IPS DF 6.9 (cell line): ENCODE measurements around the gene LIN28B.
"Not testable (repeated sequence)": the region's sequence is repeated elsewhere in the genome, so short reads cannot be mapped to it uniquely, and the experiment has no call there.

Experiments
- DNase-seq: peaks from one replicate; pipeline ENCODE4 v3.0.0-alpha.2; 2013; ENCODE audit warnings: low read depth, low spot score
- H3K27ac ChIP-seq: one replicate; pipeline ENCODE4 v1.5.1; 2013; ENCODE audit warnings: low read length, control low read depth
- H3K27me3 ChIP-seq: 2 replicates; pipeline ENCODE4 v1.6.1; 2013; ENCODE audit warnings: mild to moderate bottlenecking, low read length; ENCODE audit not compliant: control insufficient read depth, insufficient read depth
- H3K36me3 ChIP-seq: 2 replicates; pipeline ENCODE4 v1.6.1; 2013; ENCODE audit warnings: low read length; ENCODE audit not compliant: control insufficient read depth, insufficient read depth
- H3K4me1 ChIP-seq: 2 replicates; pipeline ENCODE4 v1.6.1; 2013; ENCODE audit warnings: low read length; ENCODE audit not compliant: control insufficient read depth, insufficient read depth
- H3K4me3 ChIP-seq: 2 replicates; pipeline ENCODE4 v1.5.1; 2013; ENCODE audit warnings: mild to moderate bottlenecking, low read length
- H3K9me3 ChIP-seq: 2 replicates; pipeline ENCODE4 v1.6.1; 2013; ENCODE audit warnings: low read length, inconsistent platforms; ENCODE audit not compliant: control insufficient read depth, insufficient read depth
- WGBS: extraction: QIAGEN DNeasy Blood & Tissue Kit; methylation state at CpG from one replicate; pipeline ENCODE4 v1.1.7; 2013; ENCODE audit warnings: mixed read lengths, missing lambda C conversion rate; ENCODE audit not compliant: insufficient read length, insufficient coverage; 5-methylcytosine and 5-hydroxymethylcytosine counted together

Gene LIN28B

DNA sequence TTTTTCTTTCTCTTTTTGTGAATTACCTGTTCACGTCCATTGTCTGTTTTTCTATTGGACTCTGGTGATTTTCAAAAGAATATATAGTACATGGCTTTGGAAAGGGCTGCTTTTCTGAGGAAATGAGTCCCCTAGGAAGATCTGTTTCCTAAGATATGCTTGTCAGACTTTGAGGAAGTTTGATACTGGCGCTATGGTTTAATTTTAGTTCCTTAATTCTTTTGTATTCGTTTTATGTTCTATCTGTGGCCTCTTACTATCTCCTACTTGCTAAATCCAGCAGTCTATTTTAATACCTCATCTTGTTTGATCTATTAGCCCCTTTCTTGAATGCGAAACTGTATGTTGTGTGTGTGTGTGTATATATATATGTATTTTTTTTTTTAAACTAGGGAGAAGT, 101.9 kb downstream of the LIN28B start:
- Histone ChIP-seq H3K4me3 (no peak overlapping the region), H3K9me3 (no peaks in the 10 kb centered on the region), H3K27me3 (no peaks in the 10 kb centered on the region), H3K27ac (no peak overlapping the region), H3K36me3 (no peaks in the 10 kb centered on the region), H3K4me1 (peaks cover 3% of the 10 kb centered on the region; the same call in 1 of the 2 replicates)
- no CpG with 5 or more reads among the region's 4 CpGs for WGBS
- DNase-seq, result no peak

- no CpG with 5 or more reads among the region's 3 CpGs for WGBS
- no peak overlapping the region for H3K4me3 ChIP-seq
- no peaks in the 10 kb centered on the region for H3K4me1 ChIP-seq
- no peak for DNase-seq
- no peaks in the 10 kb centered on the region for H3K9me3 ChIP-seq
- H3K27me3 ChIP-seq, result no peaks in the 10 kb centered on the region
- no peak overlapping the region for H3K27ac ChIP-seq
- H3K36me3 ChIP-seq, result no peaks in the 10 kb centered on the region
Measured at GRCh38 chr6:105066233-105066632, 109.3 kb downstream of the LIN28B start.

DNA sequence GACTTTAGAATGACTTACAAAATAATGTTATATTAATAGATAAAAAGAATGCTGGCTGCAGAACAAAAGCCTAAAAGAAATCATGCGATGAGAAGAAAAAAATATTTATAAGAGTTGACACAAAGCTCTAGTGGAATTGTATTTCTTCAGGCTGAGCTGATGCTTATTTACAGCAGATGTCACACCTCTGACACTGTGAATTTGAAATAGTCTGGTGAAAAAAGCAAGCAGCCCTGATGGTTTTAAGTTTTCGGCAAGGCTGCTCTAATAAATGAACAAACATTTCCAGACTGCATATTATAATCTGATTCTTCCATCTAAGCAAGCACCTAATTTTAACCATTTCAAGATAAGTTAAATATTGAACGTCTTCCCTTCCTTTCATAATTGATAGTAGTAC, 109.9 kb downstream of the LIN28B start:
- DNase-seq, result no peak
- Histone ChIP-seq H3K27me3 (no peaks in the 10 kb centered on the region), H3K9me3 (no peaks in the 10 kb centered on the region), H3K4me3 (no peak overlapping the region), H3K4me1 (no peaks in the 10 kb centered on the region), H3K27ac (no peak overlapping the region), H3K36me3 (no peaks in the 10 kb centered on the region)
- no CpG with 5 or more reads among the region's 3 CpGs for WGBS

DNA sequence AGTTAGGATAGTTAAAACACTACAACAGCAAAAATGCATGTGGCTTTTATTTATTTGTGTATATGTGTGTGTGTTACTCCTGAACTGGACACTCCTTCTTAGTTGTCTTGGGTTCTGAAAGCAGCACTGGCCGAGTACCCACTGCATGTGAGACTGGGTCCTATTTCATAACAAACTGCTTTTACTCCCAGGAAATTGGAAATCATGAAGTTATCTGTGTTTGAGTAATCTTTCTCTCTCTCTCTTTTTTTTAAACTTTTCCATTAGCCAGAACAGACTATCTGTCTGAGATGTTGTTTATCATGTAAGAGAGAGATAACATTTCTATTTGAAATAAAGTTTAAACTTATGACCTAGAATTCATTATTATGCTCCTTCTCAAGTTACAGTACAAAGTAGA, 110.4 kb downstream of the LIN28B start:
- WGBS, result no CpG with 5 or more reads among the region's 1 CpG
- H3K4me1 ChIP-seq, result no peaks in the 10 kb centered on the region
- no peaks in the 10 kb centered on the region for H3K27me3 ChIP-seq
- no peak overlapping the region for H3K4me3 ChIP-seq
- no peak for DNase-seq
- H3K9me3 ChIP-seq, result no peaks in the 10 kb centered on the region
- no peak overlapping the region for H3K27ac ChIP-seq
- no peaks in the 10 kb centered on the region for H3K36me3 ChIP-seq

- DNase-seq, result no peak
- Histone ChIP-seq H3K4me1 (no peaks in the 10 kb centered on the region; the same call in 1 of the 2 replicates), H3K27me3 (no peaks in the 10 kb centered on the region), H3K9me3 (no peaks in the 10 kb centered on the region), H3K27ac (no peak overlapping the region), H3K4me3 (no peak overlapping the region), H3K36me3 (no peaks in the 10 kb centered on the region)
- no CpG with 5 or more reads among the region's 2 CpGs for WGBS
Measured at GRCh38 chr6:105068407-105068806, 111.5 kb downstream of the LIN28B start.

- no peak for DNase-seq
- no peaks in the 10 kb centered on the region; the same call in 1 of the 2 replicates for H3K4me1 ChIP-seq
Measured at GRCh38 chr6:105069821-105070445, 113.0 kb downstream of the LIN28B start.

DNA sequence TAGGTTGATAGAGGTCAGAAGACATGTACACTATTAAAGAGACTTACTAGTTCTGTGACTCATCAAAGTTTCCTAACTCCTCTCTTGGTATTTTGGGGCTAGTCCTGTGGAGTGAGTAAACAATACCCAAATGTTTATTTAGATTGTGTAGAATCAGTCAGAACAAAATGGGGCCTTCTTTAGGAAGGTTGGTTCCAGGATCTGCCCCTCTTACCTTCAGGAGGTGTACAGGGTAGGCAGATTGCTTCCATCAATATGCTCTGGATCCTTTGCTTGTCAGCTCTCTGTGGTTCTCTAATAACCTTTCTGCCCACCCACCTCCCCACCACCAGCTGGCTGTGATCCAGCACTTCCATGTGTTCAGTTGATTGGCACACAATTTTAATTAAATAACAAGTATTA, 115.9 kb downstream of the LIN28B start:
- Histone ChIP-seq H3K36me3 (no peaks in the 10 kb centered on the region), H3K27me3 (no peaks in the 10 kb centered on the region), H3K9me3 (no peaks in the 10 kb centered on the region), H3K4me3 (no peak overlapping the region), H3K27ac (no peak overlapping the region), H3K4me1 (no peaks in the 10 kb centered on the region; the same call in 1 of the 2 replicates)
- no peak for DNase-seq

More at GRCh38 chr6:105069821-105070445, 113.0 kb downstream of the LIN28B start:
- WGBS, result no CpG with 5 or more reads among the region's 1 CpG
- no peaks in the 10 kb centered on the region for H3K9me3 ChIP-seq
- H3K4me3 ChIP-seq, result no peak overlapping the region
- H3K27ac ChIP-seq, result no peak overlapping the region
- H3K36me3 ChIP-seq, result no peaks in the 10 kb centered on the region
- no peaks in the 10 kb centered on the region for H3K27me3 ChIP-seq

DNA sequence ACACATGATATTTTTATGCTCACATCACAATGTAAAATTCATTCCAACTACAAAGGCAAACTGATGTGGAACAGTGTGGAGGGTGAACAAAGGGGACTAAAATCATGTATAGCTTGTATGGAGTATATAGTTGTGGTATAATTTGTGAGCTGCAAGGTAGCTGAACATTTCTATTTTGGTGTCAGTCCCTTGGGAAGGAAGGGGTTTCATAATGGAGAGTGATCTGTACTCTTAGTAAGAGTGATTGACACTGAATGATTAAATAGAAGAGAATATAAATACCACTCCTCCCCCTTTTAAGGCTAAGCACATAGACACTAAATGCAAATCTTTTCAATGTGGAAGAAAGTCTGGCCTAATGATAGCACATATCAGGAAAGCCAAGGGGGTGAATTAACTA, 118.3 kb downstream of the LIN28B start:
- Histone ChIP-seq H3K9me3 (no peaks in the 10 kb centered on the region), H3K36me3 (peaks cover 7% of the 10 kb centered on the region; the same call in 1 of the 2 replicates), H3K27me3 (no peaks in the 10 kb centered on the region), H3K4me1 (no peaks in the 10 kb centered on the region; the same call in 1 of the 2 replicates), H3K4me3 (no peak overlapping the region), H3K27ac (no peak overlapping the region)
- no peak for DNase-seq

DNA sequence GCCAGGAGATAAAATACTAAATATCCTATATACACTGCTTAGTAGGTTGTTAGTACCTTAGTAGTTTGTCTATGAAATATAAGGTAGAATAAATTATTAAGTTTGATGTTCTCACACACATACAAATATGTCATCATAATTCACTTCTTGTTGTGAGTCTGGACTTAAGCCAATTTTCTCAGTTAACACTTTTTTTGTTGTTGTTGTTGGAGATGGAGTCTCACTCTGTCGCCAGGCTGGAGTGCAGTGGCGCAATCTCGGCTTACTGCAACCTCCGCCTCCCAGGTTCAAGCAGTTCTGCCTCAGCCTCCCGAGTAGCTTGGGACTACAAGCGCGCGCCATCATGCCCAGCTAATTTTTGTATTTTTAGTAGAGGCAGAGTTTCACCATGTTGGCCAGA, 119.5 kb downstream of the LIN28B start:
- not testable (repeated sequence) for H3K4me3 ChIP-seq, H3K36me3 ChIP-seq, H3K9me3 ChIP-seq, H3K27me3 ChIP-seq, H3K27ac ChIP-seq, H3K4me1 ChIP-seq, DNase-seq
- no CpG with 5 or more reads among the region's 8 CpGs for WGBS

DNA sequence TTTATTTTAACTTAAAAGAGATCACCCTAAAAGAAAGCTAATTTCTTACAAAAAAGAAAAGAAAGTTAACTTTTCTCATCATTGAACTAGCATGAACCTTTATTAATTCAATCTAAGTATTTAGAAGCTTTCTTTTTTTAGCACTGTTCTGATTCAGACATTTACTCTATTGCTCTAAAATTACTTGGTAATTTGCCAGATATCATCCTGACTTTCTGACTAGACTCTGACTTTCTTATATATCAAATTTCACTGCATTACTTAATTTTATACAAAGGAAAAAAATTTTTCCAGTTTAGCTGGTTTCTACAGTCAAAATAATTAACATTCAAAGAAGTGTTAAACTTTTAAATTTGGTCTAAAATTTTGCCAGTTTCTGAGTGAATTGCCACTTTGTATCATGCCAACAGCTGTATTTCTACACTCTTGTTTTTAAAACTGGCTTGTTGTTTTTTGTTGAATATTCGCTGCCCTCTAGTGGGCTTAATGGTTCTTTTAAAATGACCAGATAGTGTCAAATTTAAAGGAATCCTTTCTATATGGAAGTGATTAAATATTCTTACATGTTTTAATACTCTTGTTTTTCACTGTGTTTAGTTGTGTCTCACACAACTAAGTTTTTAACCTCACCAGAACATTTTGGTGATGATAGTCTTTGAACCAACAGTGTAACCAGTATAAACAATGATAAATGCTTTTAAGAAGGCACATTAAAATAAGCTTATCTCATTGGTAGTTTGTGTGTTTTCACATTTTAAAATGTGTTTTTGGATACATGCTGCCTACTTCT, 120.9 kb downstream of the LIN28B start:
- WGBS, result no CpG with 5 or more reads among the region's 1 CpG
- H3K36me3 ChIP-seq, result peaks cover 8% of the 10 kb centered on the region; the same call in 1 of the 2 replicates
- no peaks in the 10 kb centered on the region; the same call in 1 of the 2 replicates for H3K4me1 ChIP-seq
- no peak overlapping the region for H3K4me3 ChIP-seq
- no peak overlapping the region for H3K27ac ChIP-seq
- H3K9me3 ChIP-seq, result no peaks in the 10 kb centered on the region
- no peak for DNase-seq
- H3K27me3 ChIP-seq, result no peaks in the 10 kb centered on the region

GRCh38 chr6:105078386-105078708, 121.4 kb downstream of the LIN28B start:
- Histone ChIP-seq H3K36me3 (peaks cover 8% of the 10 kb centered on the region; the same call in 1 of the 2 replicates), H3K4me1 (no peaks in the 10 kb centered on the region), H3K9me3 (no peaks in the 10 kb centered on the region), H3K27ac (no peak overlapping the region), H3K27me3 (no peaks in the 10 kb centered on the region), H3K4me3 (no peak overlapping the region)
- WGBS, result no CpG with 5 or more reads among the region's 6 CpGs
- no peak for DNase-seq
